Osteocyte (in vitro differentiated cells): ENCODE data around the gene PLXNB3. TPM values are rescaled to one million over a fixed set of nuclear protein-coding genes. Genes with fewer than 3 reads are reported as not detected.

Experiments
- DNase-seq: peaks from one replicate; pipeline ENCODE4 v3.0.0; 2021; ENCODE audit warnings: mixed read lengths; ENCODE audit not compliant: unreplicated experiment; ENCODE audit errors: extremely low spot score
- H3K27ac Mint-ChIP-seq: one replicate; pipeline ENCODE4 v1.8.0; 2021; ENCODE audit warnings: mild to moderate bottlenecking, mixed read lengths; ENCODE audit not compliant: unreplicated experiment
- H3K27me3 Mint-ChIP-seq: one replicate; pipeline ENCODE4 v1.8.0; 2021; ENCODE audit warnings: mixed read lengths; ENCODE audit not compliant: unreplicated experiment
- H3K36me3 Mint-ChIP-seq: one replicate; pipeline ENCODE4 v1.8.0; 2021; ENCODE audit warnings: mixed read lengths; ENCODE audit not compliant: unreplicated experiment
- H3K4me1 Mint-ChIP-seq: one replicate; pipeline ENCODE4 v1.8.0; 2021; ENCODE audit warnings: mixed read lengths; ENCODE audit not compliant: unreplicated experiment
- H3K4me3 Mint-ChIP-seq: one replicate; pipeline ENCODE4 v1.8.0; 2021; ENCODE audit warnings: mild to moderate bottlenecking, moderate library complexity, mixed read lengths; ENCODE audit not compliant: unreplicated experiment
- H3K9me3 Mint-ChIP-seq: one replicate; pipeline ENCODE4 v1.8.0; 2021; ENCODE audit warnings: mixed read lengths; ENCODE audit not compliant: unreplicated experiment
- CTCF ChIP-seq: fragments of 200-600 bp; sonication (generic); IDR thresholded peaks from 2 replicates; pipeline ENCODE4 v1.5.0; 2021; ENCODE audit warnings: antibody characterized with exemption, mild to moderate bottlenecking, moderate library complexity
- total RNA-seq: library from RNA; stranded (reverse); gene quantifications from 2 replicates; pipeline ENCODE4 v1.2.1, GENCODE V29; 2021

Gene PLXNB3
- total RNA-seq, 1 donor from 2014 or later = 8.7 TPM

DNA sequence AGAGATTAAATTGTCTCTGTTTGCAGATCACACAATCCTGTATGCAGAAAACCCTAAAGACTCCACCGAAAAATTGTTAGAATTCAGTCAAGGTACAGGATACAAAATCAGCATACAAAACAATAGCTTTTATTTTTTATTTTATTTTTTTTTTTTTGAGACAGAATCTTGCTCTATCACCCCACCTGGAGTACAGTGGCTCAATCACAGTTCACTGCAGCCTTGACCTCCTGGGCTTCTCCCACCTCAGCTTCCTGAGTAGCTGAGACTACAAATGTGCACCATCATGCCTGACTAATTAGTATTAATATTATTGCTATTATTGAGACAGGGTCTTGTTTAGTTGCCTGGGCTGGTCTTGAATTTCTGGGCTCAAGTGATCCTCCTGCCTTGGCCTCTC, 8.9 kb upstream of the PLXNB3 start:
- H3K27ac Mint-ChIP-seq = no peak overlapping the region
- H3K9me3 Mint-ChIP-seq = peaks cover 7% of the 10 kb centered on the region
- H3K27me3 Mint-ChIP-seq = no peaks in the 10 kb centered on the region
- no peaks in the 10 kb centered on the region for H3K36me3 Mint-ChIP-seq
- DNase-seq = no peak
- TF ChIP-seq CTCF = no peak
- H3K4me1 Mint-ChIP-seq = no peaks in the 10 kb centered on the region
- H3K4me3 Mint-ChIP-seq = no peak overlapping the region

DNA sequence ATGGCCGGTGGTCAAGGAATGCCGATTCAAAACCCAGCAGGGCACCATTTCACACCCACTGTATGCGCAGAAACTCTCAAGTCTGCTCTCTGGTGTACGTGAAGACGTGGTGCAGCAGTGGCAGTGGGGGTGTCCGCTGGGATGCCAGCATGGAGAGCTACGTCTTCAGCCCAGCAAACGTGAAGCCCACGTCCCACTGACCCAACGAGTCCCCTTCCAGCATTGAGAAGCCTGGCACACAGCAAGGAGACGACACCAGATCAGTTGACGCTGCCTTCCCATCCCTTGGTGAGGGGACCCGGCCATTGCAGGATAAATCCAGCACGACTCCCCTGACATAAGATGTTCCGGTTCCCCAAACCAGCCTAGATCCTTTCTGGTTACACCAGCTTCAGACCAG, 2.2 kb upstream of the PLXNB3 start:
- DNase-seq = no peak
- no peaks in the 10 kb centered on the region for H3K27me3 Mint-ChIP-seq
- H3K4me1 Mint-ChIP-seq = peaks cover 17% of the 10 kb centered on the region
- no peak for TF ChIP-seq CTCF
- no peaks in the 10 kb centered on the region for H3K9me3 Mint-ChIP-seq
- H3K36me3 Mint-ChIP-seq = no peaks in the 10 kb centered on the region
- no peak overlapping the region for H3K4me3 Mint-ChIP-seq
- no peak overlapping the region for H3K27ac Mint-ChIP-seq

- no peak for TF ChIP-seq CTCF
- no peaks in the 10 kb centered on the region for H3K36me3 Mint-ChIP-seq
- no peak overlapping the region for H3K27ac Mint-ChIP-seq
- H3K9me3 Mint-ChIP-seq = no peaks in the 10 kb centered on the region
- peaks cover 17% of the 10 kb centered on the region for H3K4me1 Mint-ChIP-seq
- DNase-seq = no peak
- no peak overlapping the region for H3K4me3 Mint-ChIP-seq
- no peaks in the 10 kb centered on the region for H3K27me3 Mint-ChIP-seq
These were observed 1.3 kb upstream of the PLXNB3 start for GRCh38 chrX:153762626-153763173.

DNA sequence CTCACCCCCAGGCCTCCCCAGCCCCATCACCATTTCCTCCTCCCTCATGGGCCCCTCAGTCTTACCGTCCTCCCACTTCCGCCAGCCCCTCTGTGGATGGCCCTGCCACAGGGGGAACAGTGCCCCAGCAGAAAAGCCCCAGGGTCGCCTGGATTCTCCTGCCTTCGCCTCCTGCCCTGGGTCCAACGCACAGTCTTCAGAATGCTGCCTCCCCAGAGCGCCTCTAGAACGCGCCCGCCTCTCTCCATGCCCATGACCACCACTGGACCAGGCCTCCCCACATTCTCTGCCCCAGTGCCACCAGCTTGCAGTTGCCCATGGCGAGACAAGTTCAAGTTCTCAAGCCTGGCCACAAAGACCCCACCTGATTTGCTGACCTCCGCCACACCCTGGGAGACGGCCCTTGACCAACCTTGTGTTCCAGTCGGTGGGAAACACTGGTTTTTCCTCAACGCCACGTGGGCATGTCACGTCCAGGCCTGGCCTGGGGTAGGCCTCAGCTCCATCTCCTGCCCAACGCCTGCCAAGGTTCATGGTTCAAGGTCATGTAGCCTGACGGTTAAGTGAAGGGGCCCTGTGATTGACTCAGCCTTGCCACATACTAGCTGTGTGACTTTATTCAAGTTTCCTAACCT, 634 bp upstream of the PLXNB3 start:
- Mint-ChIP-seq H3K4me1 (peaks cover 17% of the 10 kb centered on the region), H3K9me3 (no peaks in the 10 kb centered on the region), H3K4me3 (no peak overlapping the region), H3K27me3 (no peaks in the 10 kb centered on the region), H3K36me3 (no peaks in the 10 kb centered on the region), H3K27ac (no peak overlapping the region)
- DNase-seq = no peak
- TF ChIP-seq CTCF = no peak

GRCh38 chrX:153764786-153765137, 713 bp downstream of the PLXNB3 start:
- H3K27me3 Mint-ChIP-seq = no peaks in the 10 kb centered on the region
- no peak overlapping the region for H3K4me3 Mint-ChIP-seq
- no peak overlapping the region for H3K27ac Mint-ChIP-seq
- H3K36me3 Mint-ChIP-seq = no peaks in the 10 kb centered on the region
- no peaks in the 10 kb centered on the region for H3K9me3 Mint-ChIP-seq
- H3K4me1 Mint-ChIP-seq = peaks cover 17% of the 10 kb centered on the region
- no peak for TF ChIP-seq CTCF
- no peak for DNase-seq
